Measurements from ENCODE around the gene KDF1.

Gene KDF1

GRCh38 chr1:26911399-26912146 lies 48.7 kb downstream of the KDF1 start:
- DNase-seq: no peak

GRCh38 chr1:26910343-26911160 lies 49.7 kb downstream of the KDF1 start:
- DNase-seq: no peak

- DNase-seq: no peak
Measured at GRCh38 chr1:26909951-26910342, 50.3 kb downstream of the KDF1 start.

GRCh38 chr1:26907071-26907917 lies 53.0 kb downstream of the KDF1 start:
- no peak for DNase-seq

GRCh38 chr1:26900815-26901511 lies 59.3 kb downstream of the KDF1 start:
- no peak for DNase-seq

GRCh38 chr1:26900001-26900814 lies 60.1 kb downstream of the KDF1 start, which contains the start of gene GPATCH3:
GPATCH3 (minus strand) TSS chr1:26900467; CDS start chr1:26900442, 25 bp downstream.
- peak; percentile 84 for DNase-seq

Measured in NCI-H446 treated with DMSO at 0.1 percent for 48 hours (cell line).